Glutamatergic neuron (in vitro differentiated cells): ENCODE data around the gene ITGA1. TPM values are rescaled to one million over a fixed set of nuclear protein-coding genes. Genes with fewer than 3 reads are reported as not detected.

Experiments
- DNase-seq: peaks from one replicate; pipeline ENCODE4 v3.0.0; 2022
- H3K27ac Mint-ChIP-seq: one replicate; pipeline ENCODE4 v1.8.0; 2020; ENCODE audit warnings: mild to moderate bottlenecking, mixed read lengths, inconsistent platforms; ENCODE audit not compliant: unreplicated experiment
- H3K27me3 Mint-ChIP-seq: one replicate; pipeline ENCODE4 v1.8.0; 2020; ENCODE audit warnings: mild to moderate bottlenecking, moderate library complexity, mixed read lengths, inconsistent platforms; ENCODE audit not compliant: unreplicated experiment
- H3K36me3 Mint-ChIP-seq: one replicate; pipeline ENCODE4 v1.8.0; 2020; ENCODE audit warnings: mild to moderate bottlenecking, mixed read lengths, inconsistent platforms; ENCODE audit not compliant: unreplicated experiment
- H3K4me1 Mint-ChIP-seq: one replicate; pipeline ENCODE4 v1.8.0; 2020; ENCODE audit warnings: mild to moderate bottlenecking, low read depth, mixed read lengths, inconsistent platforms; ENCODE audit not compliant: unreplicated experiment
- H3K4me3 Mint-ChIP-seq: one replicate; pipeline ENCODE4 v1.8.0; 2020; ENCODE audit warnings: mild to moderate bottlenecking, mixed read lengths, inconsistent platforms; ENCODE audit not compliant: unreplicated experiment
- H3K9me3 Mint-ChIP-seq: one replicate; pipeline ENCODE4 v1.8.0; 2020; ENCODE audit warnings: mild to moderate bottlenecking, moderate library complexity, mixed read lengths, inconsistent platforms; ENCODE audit not compliant: unreplicated experiment
- total RNA-seq: library from RNA; stranded (reverse); fragmentation: NEBNext Ultra II Directional; extraction: Animal tissue kit (Norgen Biotek cat#: 25700); gene quantifications from one replicate; pipeline ENCODE4 v1.2.1, GENCODE V29; 2021; ENCODE audit not compliant: unreplicated experiment
- TF ChIP-seq, protein P1 (sequence below): fragments of 200-600 bp; sonication (generic); IDR thresholded peaks from one replicate; pipeline ENCODE4 v1.5.0; 2021; ENCODE audit not compliant: partially characterized antibody, unreplicated experiment

Gene ITGA1
- total RNA-seq, 1 donor from 2014 or later: 0.96 TPM

DNA sequence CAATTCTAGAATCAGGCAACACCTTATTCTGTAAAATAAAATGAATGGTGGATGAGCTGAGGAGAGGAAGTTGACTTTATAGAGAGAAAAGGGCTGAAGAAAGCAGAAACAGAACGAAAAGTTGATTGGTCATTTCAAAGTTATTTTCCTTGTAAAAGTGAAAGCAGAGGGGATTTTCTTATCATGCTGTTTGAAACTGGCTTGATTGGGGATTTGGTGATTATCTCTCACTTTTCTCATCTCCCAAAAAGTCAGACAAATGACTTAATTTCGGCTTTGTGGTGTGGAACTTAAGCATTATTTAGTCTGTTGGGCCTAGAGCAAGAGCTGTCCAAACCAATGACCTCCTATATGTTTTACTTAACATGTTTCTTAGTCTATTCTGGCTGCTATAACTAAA is 141.0 kb downstream of the ITGA1 start:
- TF ChIP-seq, protein P1, sequence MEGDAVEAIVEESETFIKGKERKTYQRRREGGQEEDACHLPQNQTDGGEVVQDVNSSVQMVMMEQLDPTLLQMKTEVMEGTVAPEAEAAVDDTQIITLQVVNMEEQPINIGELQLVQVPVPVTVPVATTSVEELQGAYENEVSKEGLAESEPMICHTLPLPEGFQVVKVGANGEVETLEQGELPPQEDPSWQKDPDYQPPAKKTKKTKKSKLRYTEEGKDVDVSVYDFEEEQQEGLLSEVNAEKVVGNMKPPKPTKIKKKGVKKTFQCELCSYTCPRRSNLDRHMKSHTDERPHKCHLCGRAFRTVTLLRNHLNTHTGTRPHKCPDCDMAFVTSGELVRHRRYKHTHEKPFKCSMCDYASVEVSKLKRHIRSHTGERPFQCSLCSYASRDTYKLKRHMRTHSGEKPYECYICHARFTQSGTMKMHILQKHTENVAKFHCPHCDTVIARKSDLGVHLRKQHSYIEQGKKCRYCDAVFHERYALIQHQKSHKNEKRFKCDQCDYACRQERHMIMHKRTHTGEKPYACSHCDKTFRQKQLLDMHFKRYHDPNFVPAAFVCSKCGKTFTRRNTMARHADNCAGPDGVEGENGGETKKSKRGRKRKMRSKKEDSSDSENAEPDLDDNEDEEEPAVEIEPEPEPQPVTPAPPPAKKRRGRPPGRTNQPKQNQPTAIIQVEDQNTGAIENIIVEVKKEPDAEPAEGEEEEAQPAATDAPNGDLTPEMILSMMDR: no peak
- DNase-seq: no peak
- no peak overlapping the region for H3K27ac Mint-ChIP-seq
- H3K4me1 Mint-ChIP-seq: no peaks in the 10 kb centered on the region
- no peaks in the 10 kb centered on the region for H3K36me3 Mint-ChIP-seq
- no peak overlapping the region for H3K4me3 Mint-ChIP-seq
- no peaks in the 10 kb centered on the region for H3K27me3 Mint-ChIP-seq
- H3K9me3 Mint-ChIP-seq: peaks cover 1% of the 10 kb centered on the region

DNA sequence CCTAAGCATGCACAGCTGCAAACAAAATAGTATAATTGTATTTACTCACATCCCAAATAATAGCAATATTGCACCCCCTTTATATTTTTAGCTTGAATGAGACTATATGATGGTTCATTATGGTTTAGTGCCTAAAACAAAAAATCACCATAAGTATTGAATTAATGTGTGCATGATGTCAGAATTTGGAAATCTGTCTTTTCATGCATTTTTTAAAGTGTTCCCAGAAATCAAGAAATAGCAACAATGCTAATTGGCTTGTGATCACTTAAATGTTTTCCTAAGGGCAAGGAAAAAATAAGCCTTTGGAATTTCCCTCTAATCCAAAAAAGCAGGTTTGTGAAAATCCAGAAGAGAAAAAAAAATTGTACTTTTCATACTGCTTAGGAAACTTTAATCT is 150.5 kb downstream of the ITGA1 start:
- H3K9me3 Mint-ChIP-seq: no peaks in the 10 kb centered on the region
- no peaks in the 10 kb centered on the region for H3K4me1 Mint-ChIP-seq
- TF ChIP-seq, protein P1: no peak
- DNase-seq: no peak
- H3K36me3 Mint-ChIP-seq: peaks cover 3% of the 10 kb centered on the region
- no peak overlapping the region for H3K27ac Mint-ChIP-seq
- H3K4me3 Mint-ChIP-seq: no peak overlapping the region
- H3K27me3 Mint-ChIP-seq: no peaks in the 10 kb centered on the region

DNA sequence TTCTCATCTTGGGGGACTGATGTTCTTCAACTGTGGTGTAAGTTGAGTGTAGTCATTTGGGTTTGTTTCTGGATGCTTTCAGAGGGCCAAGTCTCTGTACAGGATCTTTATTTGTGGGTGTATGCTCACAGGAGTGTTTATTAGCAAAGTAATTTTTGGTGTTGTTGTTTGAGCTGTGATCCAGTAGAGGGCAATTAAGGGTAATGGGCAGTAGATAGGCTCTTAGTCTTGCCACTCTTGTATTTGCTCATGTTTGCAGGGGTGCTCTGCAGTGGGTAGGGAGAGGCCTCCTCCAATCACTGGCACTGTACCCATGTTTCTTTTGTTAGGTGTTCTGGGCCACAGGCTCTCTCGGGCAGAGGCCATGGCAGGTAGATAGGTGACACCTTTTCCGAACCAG is 155.6 kb downstream of the ITGA1 start:
- Mint-ChIP-seq H3K4me1 (no peaks in the 10 kb centered on the region), H3K36me3 (peaks cover 5% of the 10 kb centered on the region), H3K27ac (no peak overlapping the region), H3K27me3 (no peaks in the 10 kb centered on the region), H3K4me3 (no peak overlapping the region), H3K9me3 (no peaks in the 10 kb centered on the region)
- TF ChIP-seq, protein P1: no peak
- DNase-seq: no peak

DNA sequence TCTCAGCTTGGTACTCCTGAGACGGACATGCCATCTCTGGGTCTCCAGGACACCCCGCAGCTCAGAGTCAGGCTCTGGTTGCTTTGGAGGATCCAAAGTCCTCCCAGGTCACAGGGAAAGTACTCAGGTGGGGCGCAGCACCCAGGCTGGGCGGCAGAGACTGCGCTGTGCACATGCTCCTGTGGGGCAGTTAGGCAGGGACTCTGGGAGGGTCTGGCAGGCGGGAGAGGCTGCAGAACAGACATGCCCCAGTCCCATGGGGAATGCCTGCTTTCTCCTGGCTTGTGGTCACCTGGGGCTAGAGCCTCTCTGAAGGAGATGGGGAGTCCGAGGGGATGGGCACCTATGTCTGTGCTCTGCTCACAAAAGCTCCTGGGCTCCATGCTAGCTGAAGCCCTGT is 156.1 kb downstream of the ITGA1 start:
- Mint-ChIP-seq H3K4me1 (no peaks in the 10 kb centered on the region), H3K9me3 (no peaks in the 10 kb centered on the region), H3K27me3 (no peaks in the 10 kb centered on the region), H3K27ac (no peak overlapping the region), H3K36me3 (peaks cover 5% of the 10 kb centered on the region), H3K4me3 (no peak overlapping the region)
- DNase-seq: no peak
- TF ChIP-seq, protein P1: no peak

DNA sequence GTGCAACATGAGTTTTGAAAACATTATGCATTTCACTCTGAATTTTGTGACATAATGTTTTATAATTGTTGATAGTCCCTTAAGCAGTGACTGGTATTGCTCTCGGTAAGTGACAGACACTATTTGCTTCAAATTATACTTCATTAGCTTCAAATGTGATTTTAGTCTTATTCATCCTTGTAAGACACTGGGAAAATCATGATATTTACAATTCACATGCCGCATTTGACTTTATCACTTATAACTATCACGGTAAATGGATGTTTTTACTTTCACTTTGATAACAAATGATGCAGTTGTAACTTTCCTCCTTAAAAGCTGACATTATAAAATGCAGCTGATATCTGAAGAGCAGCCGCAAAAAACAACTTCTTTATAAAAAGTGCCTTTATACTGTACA is 157.3 kb downstream of the ITGA1 start:
- TF ChIP-seq, protein P1: no peak
- Mint-ChIP-seq H3K4me3 (no peak overlapping the region), H3K27ac (no peak overlapping the region), H3K36me3 (peaks cover 5% of the 10 kb centered on the region), H3K4me1 (no peaks in the 10 kb centered on the region), H3K9me3 (no peaks in the 10 kb centered on the region), H3K27me3 (no peaks in the 10 kb centered on the region)
- DNase-seq: no peak
